SK-N-SH treated with all-trans-retinoic acid at 6 μM for 48 hours (cell line): ENCODE measurements around the gene SMIM38.
A peak's percentile ranks its signal among the peaks of the same experiment; 100 is the strongest.

Experiments used
- ISL1 ChIP-seq: fragments of 250-450 bp; sonication (Bioruptor Pico); IDR thresholded peaks from 2 replicates; pipeline ENCODE4 v2.1.2; 2022; ENCODE audit warnings: mild to moderate bottlenecking, moderate library complexity
- PPARA ChIP-seq: fragments of 250-450 bp; sonication (Bioruptor Pico); IDR thresholded peaks from 2 replicates; pipeline ENCODE4 v1.5.0; 2020; ENCODE audit warnings: mild to moderate bottlenecking, borderline replicate concordance
- TCF4 ChIP-seq: fragments of 250-450 bp; sonication (Bioruptor Pico); IDR thresholded peaks from 2 replicates; pipeline ENCODE4 v1.8.0; 2021; ENCODE audit warnings: mild to moderate bottlenecking, moderate library complexity, borderline replicate concordance
- ZC3H10 ChIP-seq: fragments of 250-450 bp; sonication (Bioruptor Pico); IDR thresholded peaks from 2 replicates; pipeline ENCODE4 v1.5.1; 2021; ENCODE audit warnings: mild to moderate bottlenecking, moderate library complexity

DNA sequence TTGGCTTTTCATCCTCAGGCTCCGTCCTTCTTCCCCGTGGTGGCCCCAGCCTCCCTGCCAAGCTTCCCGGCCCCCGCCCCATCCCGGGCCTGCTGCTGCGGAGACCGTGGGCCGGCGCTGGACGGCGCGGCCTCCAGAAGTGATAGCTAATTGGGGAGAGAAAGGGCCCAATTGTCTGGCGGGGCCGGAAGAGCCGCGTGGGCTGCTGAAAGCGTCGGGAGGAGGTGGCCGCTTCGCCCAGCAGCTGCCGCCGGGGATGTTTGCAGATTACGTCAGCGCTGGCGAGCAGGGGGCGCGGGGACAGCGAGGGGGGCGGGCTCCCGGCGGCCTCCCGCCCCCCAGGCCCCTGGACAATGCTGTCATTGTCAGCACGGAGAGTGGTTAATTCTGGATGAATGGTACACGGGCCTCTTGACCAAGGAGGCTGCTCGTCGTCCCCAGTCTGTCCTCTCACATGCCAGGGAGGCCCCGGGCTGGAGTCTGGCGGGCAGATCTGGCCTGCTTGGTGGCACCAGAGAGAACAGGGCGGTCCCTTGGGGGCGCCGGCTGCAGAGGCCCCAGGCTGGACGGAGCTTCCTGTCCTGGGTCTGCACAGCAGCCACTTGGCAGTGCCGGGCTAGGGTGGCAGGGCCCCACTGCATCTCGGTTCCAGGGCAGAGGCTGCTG is 1.6 kb downstream of the SMIM38 start:
- TF ChIP-seq ISL1 (CRISPR knock-in tag) (no peak), PPARA (CRISPR knock-in tag) (no peak), ZC3H10 (CRISPR knock-in tag) (no peak), TCF4 (CRISPR knock-in tag) (peak; percentile 41)
